ENCODE results near the gene COL28A1. TPM values are rescaled to one million over a fixed set of nuclear protein-coding genes. Genes with fewer than 3 reads are reported as not detected.
A peak's percentile ranks its signal among the peaks of the same experiment; 100 is the strongest.
"Not testable (repeated sequence)": the region's sequence is repeated elsewhere in the genome, so short reads cannot be mapped to it uniquely, and the experiment has no call there.

COL28A1 gene
- polyA plus RNA-seq, 4 donors = 1.1 to 3.1 (median 1.5) TPM

DNA sequence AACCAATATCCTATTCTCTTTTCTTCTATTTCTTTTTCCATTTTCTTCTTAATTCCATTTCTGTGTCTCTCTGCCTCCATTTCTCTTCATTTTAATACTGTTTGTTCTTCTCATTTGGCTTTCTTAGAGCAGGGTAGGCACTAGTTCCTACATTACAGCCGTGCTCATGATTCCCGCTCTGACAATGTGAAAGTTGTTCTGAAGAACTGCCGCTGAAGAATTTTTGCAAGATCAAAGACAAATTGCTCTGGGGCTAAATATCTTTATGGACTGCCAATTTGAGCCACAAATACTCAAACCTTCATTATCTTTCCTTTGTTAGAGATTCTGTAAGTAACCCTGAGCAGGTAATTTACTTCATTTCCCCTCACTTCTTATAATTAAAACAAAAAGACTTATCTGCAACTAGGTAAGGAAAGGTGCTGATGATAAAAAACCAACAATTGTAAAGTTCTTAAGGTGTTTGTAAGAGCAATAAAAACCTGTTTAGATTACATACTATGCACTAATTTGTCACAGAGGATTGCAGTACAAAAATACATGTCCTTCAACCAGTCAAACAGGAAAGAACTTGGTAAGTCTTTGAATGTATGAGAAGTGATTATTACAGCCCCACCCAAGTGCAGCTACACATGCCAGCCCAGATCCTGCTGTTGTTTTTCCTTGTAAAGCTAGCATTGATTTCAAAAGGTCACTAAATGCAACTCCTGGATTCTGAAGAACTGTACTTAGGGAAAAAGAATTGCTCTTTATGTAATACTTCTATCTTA lies 127.5 kb downstream of the COL28A1 start:
- Histone ChIP-seq H3K9me3 (ENCODE audit: control insufficient read depth in 2 of 2, insufficient read depth in 1 of 2, low read depth in 1 of 2, low read length in 1 of 2) (no peaks in the 10 kb centered on the region), H3K27me3 (ENCODE audit: control insufficient read depth in 3 of 3, insufficient read depth in 3 of 3, low read length in 3 of 3) (no peaks in the 10 kb centered on the region), H3K36me3 (ENCODE audit: control insufficient read depth in 3 of 3, insufficient read depth in 2 of 3, low read depth in 1 of 3, low read length in 3 of 3) (no peaks in the 10 kb centered on the region), H3K4me3 (ENCODE audit: low read depth in 1 of 3, low read length in 3 of 3) (no peak overlapping the region), H3K4me1 (ENCODE audit: control insufficient read depth in 3 of 3, insufficient read depth in 2 of 3, low read depth in 1 of 3, low read length in 2 of 3) (peaks cover 0 to 10% (median 0%) of the 10 kb centered on the region in 3 donors), H3K27ac (ENCODE audit: low read depth in 1 of 3, low read length in 2 of 3) (peak overlapping the region in 2 of 3 donors; percentile 71 to 79)
- peak; percentile 85 to 92 for DNase-seq
- FAIRE-seq = no peak
- WGBS, 3 donors = 20 to 72% (median 46%) methylated on average over 3 of the region's 3 CpGs

DNA sequence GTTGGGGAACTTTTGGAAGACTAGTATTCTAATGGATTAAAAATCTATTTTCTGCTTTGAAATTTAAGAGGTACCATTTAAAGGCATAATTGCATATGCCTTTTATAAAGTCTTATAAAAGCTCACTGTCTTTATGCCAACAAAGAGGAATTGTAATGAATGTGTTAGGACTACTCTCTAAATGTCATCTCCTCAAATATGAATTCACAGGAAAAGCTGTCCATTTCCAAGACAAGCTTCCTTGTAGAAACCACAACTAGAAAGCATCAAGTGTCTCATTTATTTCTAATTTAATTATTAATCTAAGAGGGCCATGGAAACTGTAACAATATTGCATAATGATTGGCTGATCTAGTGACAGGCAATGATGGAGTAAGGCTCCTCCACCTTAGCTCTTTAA lies 130.2 kb downstream of the COL28A1 start:
- Histone ChIP-seq H3K4me3 (ENCODE audit: low read depth in 1 of 3, low read length in 3 of 3) (no peak overlapping the region), H3K9me3 (ENCODE audit: control insufficient read depth in 2 of 2, insufficient read depth in 1 of 2, low read depth in 1 of 2, low read length in 1 of 2) (no peaks in the 10 kb centered on the region), H3K36me3 (ENCODE audit: control insufficient read depth in 3 of 3, insufficient read depth in 2 of 3, low read depth in 1 of 3, low read length in 3 of 3) (no peaks in the 10 kb centered on the region), H3K27ac (ENCODE audit: low read depth in 1 of 3, low read length in 2 of 3) (no peak overlapping the region), H3K27me3 (ENCODE audit: control insufficient read depth in 3 of 3, insufficient read depth in 3 of 3, low read length in 3 of 3) (no peaks in the 10 kb centered on the region), H3K4me1 (ENCODE audit: control insufficient read depth in 3 of 3, insufficient read depth in 2 of 3, low read depth in 1 of 3, low read length in 2 of 3) (peaks cover 0 to 10% (median 0%) of the 10 kb centered on the region in 3 donors)
- DNase-seq (no peak), FAIRE-seq (no peak)

DNA sequence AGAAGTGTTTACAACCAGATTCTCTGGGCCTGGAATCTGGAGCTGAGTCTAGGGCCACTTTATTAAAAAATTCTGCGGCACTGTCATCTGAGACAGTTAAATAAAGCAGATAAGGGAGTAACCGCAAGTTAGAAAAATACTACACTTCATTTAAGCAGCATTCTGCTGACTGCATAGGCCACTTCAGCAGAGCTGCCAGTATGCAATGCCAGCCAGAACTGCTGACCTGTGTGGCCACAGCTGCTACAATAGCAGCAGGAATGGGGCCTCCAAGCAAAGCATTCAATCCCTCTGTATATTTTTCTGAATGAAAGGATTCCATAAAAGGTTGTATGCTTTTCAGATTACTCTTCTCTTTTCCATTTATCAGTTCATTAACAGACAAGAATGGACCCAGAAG lies 136.0 kb downstream of the COL28A1 start:
- Histone ChIP-seq H3K36me3 (ENCODE audit: control insufficient read depth in 3 of 3, insufficient read depth in 2 of 3, low read depth in 1 of 3, low read length in 3 of 3) (no peaks in the 10 kb centered on the region), H3K9me3 (ENCODE audit: control insufficient read depth in 2 of 2, insufficient read depth in 1 of 2, low read depth in 1 of 2, low read length in 1 of 2) (no peaks in the 10 kb centered on the region), H3K4me3 (ENCODE audit: low read depth in 1 of 3, low read length in 3 of 3) (no peak overlapping the region), H3K4me1 (ENCODE audit: control insufficient read depth in 3 of 3, insufficient read depth in 2 of 3, low read depth in 1 of 3, low read length in 2 of 3) (no peaks in the 10 kb centered on the region), H3K27me3 (ENCODE audit: control insufficient read depth in 3 of 3, insufficient read depth in 3 of 3, low read length in 3 of 3) (no peaks in the 10 kb centered on the region), H3K27ac (ENCODE audit: low read depth in 1 of 3, low read length in 2 of 3) (no peak overlapping the region)
- no peak for DNase-seq
- FAIRE-seq = no peak
- WGBS, 3 donors = 90 to 96% (median 95%) methylated on average over 2 of the region's 2 CpGs

DNA sequence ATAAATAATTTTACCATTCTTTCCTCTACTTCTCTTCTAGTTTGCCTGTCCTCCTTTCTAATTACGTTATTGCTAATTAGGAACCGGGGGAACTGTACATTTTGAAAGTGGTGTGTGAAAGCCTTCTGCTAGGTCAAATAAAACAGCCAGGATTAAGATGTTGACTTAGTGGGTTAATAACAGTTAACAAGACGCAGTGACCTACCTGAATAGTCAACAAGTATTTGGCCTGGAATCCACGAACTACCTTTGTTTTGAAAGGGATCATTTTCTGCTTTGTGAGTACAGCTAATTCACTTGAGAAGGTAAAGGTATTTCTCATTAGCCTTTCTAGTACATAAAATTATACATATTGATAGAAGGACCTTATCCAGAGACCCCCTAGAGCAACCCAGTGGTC lies 139.9 kb downstream of the COL28A1 start:
- no peak overlapping the region for H3K27ac ChIP-seq (ENCODE audit: low read depth in 1 of 3, low read length in 2 of 3)
- no peaks in the 10 kb centered on the region for H3K27me3 ChIP-seq (ENCODE audit: control insufficient read depth in 3 of 3, insufficient read depth in 3 of 3, low read length in 3 of 3)
- H3K9me3 ChIP-seq (ENCODE audit: control insufficient read depth in 2 of 2, insufficient read depth in 1 of 2, low read depth in 1 of 2, low read length in 1 of 2) = no peaks in the 10 kb centered on the region
- DNase-seq = no peak
- 69 to 84% (median 78%) methylated on average over 4 of the region's 4 CpGs for WGBS, 3 donors
- no peak for FAIRE-seq
- H3K4me1 ChIP-seq (ENCODE audit: control insufficient read depth in 3 of 3, insufficient read depth in 2 of 3, low read depth in 1 of 3, low read length in 2 of 3) = no peaks in the 10 kb centered on the region
- no peaks in the 10 kb centered on the region for H3K36me3 ChIP-seq (ENCODE audit: control insufficient read depth in 3 of 3, insufficient read depth in 2 of 3, low read depth in 1 of 3, low read length in 3 of 3)
- H3K4me3 ChIP-seq (ENCODE audit: low read depth in 1 of 3, low read length in 3 of 3) = no peak overlapping the region

DNA sequence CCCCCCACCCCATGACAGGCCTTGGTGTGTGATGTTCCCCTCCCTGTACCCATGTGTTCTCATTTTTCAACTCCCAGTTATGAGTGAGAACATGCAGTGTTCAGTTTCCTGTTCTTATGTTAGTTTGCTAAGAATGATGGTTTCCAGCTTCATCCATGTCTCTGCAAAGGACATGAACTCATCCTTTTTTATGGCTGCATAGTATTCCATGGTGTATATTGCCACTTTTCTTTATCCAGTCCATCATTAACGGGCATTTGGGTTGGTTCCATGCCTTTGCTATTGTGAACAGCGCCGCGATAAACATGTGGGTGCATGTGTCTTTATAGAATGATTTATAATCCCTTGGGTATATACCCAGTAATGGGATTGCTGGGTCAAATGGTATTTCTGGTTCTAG lies 147.5 kb downstream of the COL28A1 start:
- FAIRE-seq; H3K36me3 ChIP-seq (ENCODE audit: control insufficient read depth in 3 of 3, insufficient read depth in 2 of 3, low read depth in 1 of 3, low read length in 3 of 3); H3K4me1 ChIP-seq (ENCODE audit: control insufficient read depth in 3 of 3, insufficient read depth in 2 of 3, low read depth in 1 of 3, low read length in 2 of 3); H3K9me3 ChIP-seq (ENCODE audit: control insufficient read depth in 2 of 2, insufficient read depth in 1 of 2, low read depth in 1 of 2, low read length in 1 of 2); H3K4me3 ChIP-seq (ENCODE audit: low read depth in 1 of 3, low read length in 3 of 3); DNase-seq; H3K27me3 ChIP-seq (ENCODE audit: control insufficient read depth in 3 of 3, insufficient read depth in 3 of 3, low read length in 3 of 3); H3K27ac ChIP-seq (ENCODE audit: low read depth in 1 of 3, low read length in 2 of 3): not testable (repeated sequence)
- 94 to 98% (median 94%) methylated on average over 4 of the region's 4 CpGs for WGBS, 3 donors

DNA sequence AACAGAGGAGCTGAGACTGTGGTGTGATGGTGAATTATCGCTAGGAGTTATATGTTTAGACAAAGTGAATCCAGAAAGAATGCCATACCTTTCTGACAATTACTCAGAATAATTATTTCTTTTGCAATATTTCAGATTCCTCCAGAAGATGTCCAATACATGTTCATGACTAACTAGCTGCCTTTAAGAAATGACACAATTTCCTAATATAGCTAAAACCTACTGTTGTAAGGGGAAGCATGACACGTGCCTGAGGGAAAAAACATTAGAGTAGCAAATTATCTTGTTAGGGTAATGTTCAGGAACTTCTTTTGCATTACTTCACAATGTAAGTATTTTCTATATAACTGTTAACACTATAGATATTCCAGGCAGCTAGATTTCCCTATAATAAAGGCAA lies 150.3 kb downstream of the COL28A1 start:
- no peaks in the 10 kb centered on the region for H3K27me3 ChIP-seq (ENCODE audit: control insufficient read depth in 3 of 3, insufficient read depth in 3 of 3, low read length in 3 of 3)
- H3K4me3 ChIP-seq (ENCODE audit: low read depth in 1 of 3, low read length in 3 of 3) = no peak overlapping the region
- no peak overlapping the region for H3K27ac ChIP-seq (ENCODE audit: low read depth in 1 of 3, low read length in 2 of 3)
- H3K4me1 ChIP-seq (ENCODE audit: control insufficient read depth in 3 of 3, insufficient read depth in 2 of 3, low read depth in 1 of 3, low read length in 2 of 3) = no peaks in the 10 kb centered on the region
- no peaks in the 10 kb centered on the region for H3K36me3 ChIP-seq (ENCODE audit: control insufficient read depth in 3 of 3, insufficient read depth in 2 of 3, low read depth in 1 of 3, low read length in 3 of 3)
- DNase-seq (no peak), FAIRE-seq (no peak)
- 78 to 94% (median 86%) methylated on average over 2 of the region's 2 CpGs for WGBS, 3 donors
- peaks cover 0 to 2% of the 10 kb centered on the region in 2 donors for H3K9me3 ChIP-seq (ENCODE audit: control insufficient read depth in 2 of 2, insufficient read depth in 1 of 2, low read depth in 1 of 2, low read length in 1 of 2)

DNA sequence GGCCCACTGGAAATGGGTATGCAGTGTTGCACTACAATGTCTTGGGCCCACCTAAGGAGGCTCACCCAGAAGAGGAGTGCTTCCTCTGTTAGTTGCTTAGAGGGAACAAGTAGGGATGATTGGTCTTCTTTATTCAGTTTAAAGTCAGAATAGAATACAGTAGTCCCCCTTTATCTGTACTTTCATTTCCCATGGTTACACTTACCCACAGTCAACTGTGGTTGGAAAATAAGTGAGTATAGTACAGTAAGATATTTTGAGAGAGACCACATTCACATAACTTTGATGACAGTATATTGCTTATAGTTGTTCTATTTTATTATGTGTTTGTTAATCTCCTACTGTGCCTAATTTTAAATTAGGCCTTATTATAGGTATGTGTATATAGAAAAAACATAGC lies 151.4 kb downstream of the COL28A1 start:
- DNase-seq (no peak), FAIRE-seq (no peak)
- Histone ChIP-seq H3K4me3 (ENCODE audit: low read depth in 1 of 3, low read length in 3 of 3) (no peak overlapping the region), H3K27ac (ENCODE audit: low read depth in 1 of 3, low read length in 2 of 3) (no peak overlapping the region), H3K36me3 (ENCODE audit: control insufficient read depth in 3 of 3, insufficient read depth in 2 of 3, low read depth in 1 of 3, low read length in 3 of 3) (no peaks in the 10 kb centered on the region), H3K4me1 (ENCODE audit: control insufficient read depth in 3 of 3, insufficient read depth in 2 of 3, low read depth in 1 of 3, low read length in 2 of 3) (no peaks in the 10 kb centered on the region), H3K9me3 (ENCODE audit: control insufficient read depth in 2 of 2, insufficient read depth in 1 of 2, low read depth in 1 of 2, low read length in 1 of 2) (peaks cover 0 to 2% of the 10 kb centered on the region in 2 donors), H3K27me3 (ENCODE audit: control insufficient read depth in 3 of 3, insufficient read depth in 3 of 3, low read length in 3 of 3) (no peaks in the 10 kb centered on the region)

DNA sequence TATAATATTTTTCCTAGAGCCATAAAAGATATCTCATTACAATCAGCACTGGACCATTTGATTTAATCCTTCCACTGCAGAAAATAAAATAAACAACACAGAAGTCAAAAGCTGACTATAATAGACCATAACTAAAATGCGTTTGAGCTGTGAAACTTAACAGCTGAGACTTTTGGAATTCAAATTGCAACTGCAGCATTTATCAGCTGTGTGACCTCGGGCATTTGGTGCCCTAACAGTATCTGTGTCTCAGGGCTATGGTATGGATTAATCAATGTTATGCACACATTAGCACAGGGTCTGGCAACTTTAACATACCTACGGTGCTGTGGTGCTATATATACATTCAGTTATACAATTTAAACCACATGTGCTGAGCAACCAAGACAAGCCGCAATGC lies 160.1 kb downstream of the COL28A1 start:
- 78 to 83% (median 83%) methylated on average over 4 of the region's 4 CpGs for WGBS, 3 donors

DNA sequence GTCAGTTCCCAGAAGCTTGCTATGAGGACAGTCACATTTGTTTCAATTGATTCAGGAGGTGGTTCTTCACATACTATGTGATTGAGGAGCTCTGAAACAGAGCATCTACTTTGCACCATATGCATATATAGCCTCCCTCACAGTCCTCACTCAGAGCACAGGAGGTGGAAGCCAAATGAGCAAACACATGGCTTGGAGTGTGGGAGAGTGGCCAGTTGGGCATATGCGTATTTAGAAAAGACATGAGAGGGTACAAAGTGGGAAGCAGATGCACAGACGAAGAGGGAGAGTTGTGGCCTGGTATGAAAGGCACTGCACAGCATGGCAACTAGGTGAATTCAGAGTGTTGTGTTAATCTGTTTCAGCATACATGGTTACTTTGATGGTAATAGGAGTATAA lies 165.6 kb downstream of the COL28A1 start:
- no peak for FAIRE-seq
- Histone ChIP-seq H3K4me3 (ENCODE audit: low read depth in 1 of 3, low read length in 3 of 3) (no peak overlapping the region), H3K27ac (ENCODE audit: low read depth in 1 of 3, low read length in 2 of 3) (no peak overlapping the region), H3K36me3 (ENCODE audit: control insufficient read depth in 3 of 3, insufficient read depth in 2 of 3, low read depth in 1 of 3, low read length in 3 of 3) (no peaks in the 10 kb centered on the region), H3K4me1 (ENCODE audit: control insufficient read depth in 3 of 3, insufficient read depth in 2 of 3, low read depth in 1 of 3, low read length in 2 of 3) (no peaks in the 10 kb centered on the region), H3K27me3 (ENCODE audit: control insufficient read depth in 3 of 3, insufficient read depth in 3 of 3, low read length in 3 of 3) (no peaks in the 10 kb centered on the region), H3K9me3 (ENCODE audit: control insufficient read depth in 2 of 2, insufficient read depth in 1 of 2, low read depth in 1 of 2, low read length in 1 of 2) (no peaks in the 10 kb centered on the region)
- WGBS, 3 donors = 90 to 98% (median 94%) methylated on average over 2 of the region's 2 CpGs
- no peak for DNase-seq

More for the DNA sequence above, 160.1 kb downstream of the COL28A1 start:
- no peaks in the 10 kb centered on the region for H3K36me3 ChIP-seq (ENCODE audit: control insufficient read depth in 3 of 3, insufficient read depth in 2 of 3, low read depth in 1 of 3, low read length in 3 of 3)
- no peak overlapping the region for H3K4me3 ChIP-seq (ENCODE audit: low read depth in 1 of 3, low read length in 3 of 3)
- no peak for DNase-seq
- no peak for FAIRE-seq
- no peaks in the 10 kb centered on the region for H3K27me3 ChIP-seq (ENCODE audit: control insufficient read depth in 3 of 3, insufficient read depth in 3 of 3, low read length in 3 of 3)
- no peaks in the 10 kb centered on the region for H3K9me3 ChIP-seq (ENCODE audit: control insufficient read depth in 2 of 2, insufficient read depth in 1 of 2, low read depth in 1 of 2, low read length in 1 of 2)
- no peaks in the 10 kb centered on the region for H3K4me1 ChIP-seq (ENCODE audit: control insufficient read depth in 3 of 3, insufficient read depth in 2 of 3, low read depth in 1 of 3, low read length in 2 of 3)
- no peak overlapping the region for H3K27ac ChIP-seq (ENCODE audit: low read depth in 1 of 3, low read length in 2 of 3)
